HCT116 (cell line): ENCODE data around the gene VAMP8.

ENCODE experiments used
- FOSL1 ChIP-seq: IDR thresholded peaks from 2 replicates; pipeline ENCODE4 v1.6.1; 2012; ENCODE audit warnings: low read depth
- MAX ChIP-seq: IDR thresholded peaks from 2 replicates; pipeline ENCODE4 v1.6.1; 2012
- POLR2A ChIP-seq: IDR thresholded peaks from 2 replicates; pipeline ENCODE4 v1.7.0; 2011; ENCODE audit warnings: borderline replicate concordance; ENCODE audit not compliant: insufficient read depth, insufficient read length; ENCODE audit errors: extremely low read depth
- TF ChIP-seq, protein P1 (sequence below), 3 experiments: fragments of 200-600 bp in 1 of 3; sonication (generic) in 1 of 3; IDR thresholded peaks in 2 of 3; conservative IDR thresholded peaks in 1 of 3; 2 replicates each; pipeline ENCODE4 v1.5.1; 2012 to 2017; ENCODE audit warnings: low read depth in 2 of 3, low read length in 2 of 3, antibody characterized with exemption in 1 of 3, borderline replicate concordance in 1 of 3, control low read depth in 1 of 3, mild to moderate bottlenecking in 1 of 3, mixed read lengths in 1 of 3, mixed run types in 1 of 3, moderate library complexity in 1 of 3; ENCODE audit not compliant: insufficient read depth in 1 of 3

DNA sequence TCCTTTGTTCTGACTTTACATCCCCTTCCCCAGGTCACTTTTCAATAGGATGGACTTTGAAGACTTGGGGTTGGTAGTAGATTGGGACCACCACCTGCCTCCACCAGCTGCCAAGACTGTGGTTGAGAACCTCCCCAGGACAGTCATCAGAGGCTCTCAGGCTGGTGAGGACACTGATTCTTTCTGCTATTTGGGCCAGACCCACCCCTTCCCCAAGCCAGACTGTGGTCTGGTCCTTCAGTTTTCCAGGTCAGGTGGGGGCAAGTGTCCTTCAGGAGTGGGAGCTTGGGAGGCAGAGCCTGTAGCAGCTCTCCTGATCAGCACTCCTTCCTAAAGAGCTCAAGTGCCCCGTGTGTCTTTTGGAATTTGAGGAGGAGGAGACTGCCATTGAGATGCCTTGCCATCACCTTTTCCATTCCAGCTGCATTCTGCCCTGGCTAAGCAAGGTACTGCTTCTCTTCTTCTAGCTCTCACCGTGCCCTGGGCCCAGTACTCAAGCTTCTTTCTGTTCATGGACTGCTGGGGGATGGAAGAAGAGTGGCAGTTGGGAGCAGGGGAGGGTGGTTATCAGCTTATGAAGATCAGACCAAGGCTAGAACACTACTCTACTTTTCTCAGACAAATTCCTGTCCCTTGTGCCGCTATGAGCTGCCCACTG lies 19.2 kb downstream of the VAMP8 start:
- TF ChIP-seq, protein P1, sequence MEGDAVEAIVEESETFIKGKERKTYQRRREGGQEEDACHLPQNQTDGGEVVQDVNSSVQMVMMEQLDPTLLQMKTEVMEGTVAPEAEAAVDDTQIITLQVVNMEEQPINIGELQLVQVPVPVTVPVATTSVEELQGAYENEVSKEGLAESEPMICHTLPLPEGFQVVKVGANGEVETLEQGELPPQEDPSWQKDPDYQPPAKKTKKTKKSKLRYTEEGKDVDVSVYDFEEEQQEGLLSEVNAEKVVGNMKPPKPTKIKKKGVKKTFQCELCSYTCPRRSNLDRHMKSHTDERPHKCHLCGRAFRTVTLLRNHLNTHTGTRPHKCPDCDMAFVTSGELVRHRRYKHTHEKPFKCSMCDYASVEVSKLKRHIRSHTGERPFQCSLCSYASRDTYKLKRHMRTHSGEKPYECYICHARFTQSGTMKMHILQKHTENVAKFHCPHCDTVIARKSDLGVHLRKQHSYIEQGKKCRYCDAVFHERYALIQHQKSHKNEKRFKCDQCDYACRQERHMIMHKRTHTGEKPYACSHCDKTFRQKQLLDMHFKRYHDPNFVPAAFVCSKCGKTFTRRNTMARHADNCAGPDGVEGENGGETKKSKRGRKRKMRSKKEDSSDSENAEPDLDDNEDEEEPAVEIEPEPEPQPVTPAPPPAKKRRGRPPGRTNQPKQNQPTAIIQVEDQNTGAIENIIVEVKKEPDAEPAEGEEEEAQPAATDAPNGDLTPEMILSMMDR (IDR thresholded peaks at IDR 0.05 in 2 of 3, conservative IDR thresholded peaks at IDR 0.05 in 1 of 3; ENCODE audit: borderline replicate concordance in 1 of 3, insufficient read depth in 1 of 3, low read depth in 2 of 3, low read length in 2 of 3): no peak
- TF ChIP-seq POLR2A (no peak), FOSL1 (no peak), MAX (no peak)
